HepG2 (cell line): ENCODE measurements around the gene RTN4. TPM values are rescaled to one million over a fixed set of nuclear protein-coding genes. Genes with fewer than 3 reads are reported as not detected.

ENCODE experiments used
- GABPB1 ChIP-seq: IDR thresholded peaks from 2 replicates; pipeline ENCODE4 v1.6.1; 2016; ENCODE audit warnings: mild to moderate bottlenecking, missing genetic modification reagents, moderate library complexity, missing compliant biosample characterization
- GTF3A ChIP-seq: sonication (generic); formaldehyde crosslinking; conservative IDR thresholded peaks from 2 replicates; pipeline ENCODE4 v1.4.0; 2020; ENCODE audit warnings: mild to moderate bottlenecking, missing genetic modification reagents
- HNRNPH1 ChIP-seq: fragments of 200-400 bp; formaldehyde crosslinking; optimal IDR thresholded peaks from 2 replicates; pipeline ENCODE3; 2017; ENCODE audit warnings: mild to moderate bottlenecking, low read depth, low read length
- NCOA5 ChIP-seq: sonication (generic); formaldehyde crosslinking; IDR thresholded peaks from 2 replicates; pipeline ENCODE4 v1.4.0; 2020; ENCODE audit warnings: missing genetic modification reagents
- POLR2AphosphoS2 ChIP-seq: IDR thresholded peaks from 2 replicates; pipeline ENCODE4 v1.6.1; 2011; ENCODE audit warnings: low read depth, low read length, improper control_type of control experiment
- RFXAP ChIP-seq: sonication (generic); formaldehyde crosslinking; IDR thresholded peaks from 2 replicates; pipeline ENCODE4 v1.4.0; 2020; ENCODE audit warnings: missing genetic modification reagents, borderline replicate concordance
- SCMH1 ChIP-seq: sonication (generic); formaldehyde crosslinking; IDR thresholded peaks from 2 replicates; pipeline ENCODE4 v1.9.0; 2021; ENCODE audit warnings: missing genetic modification reagents, mild to moderate bottlenecking, borderline replicate concordance
- TBP ChIP-seq: sonication (generic); formaldehyde crosslinking; IDR thresholded peaks from 2 replicates; pipeline ENCODE4 v1.5.0; 2020; ENCODE audit warnings: missing genetic modification reagents
- TBX2 ChIP-seq: sonication (generic); formaldehyde crosslinking; IDR thresholded peaks from 2 replicates; pipeline ENCODE4 v1.5.0; 2020; ENCODE audit warnings: missing genetic modification reagents, mild to moderate bottlenecking, borderline replicate concordance
- ZNF101 ChIP-seq: sonication (generic); formaldehyde crosslinking; IDR thresholded peaks from 2 replicates; pipeline ENCODE4 v1.4.0; 2020; ENCODE audit warnings: mild to moderate bottlenecking, low read depth, missing genetic modification reagents, borderline replicate concordance
- ZNF296 ChIP-seq: sonication (generic); formaldehyde crosslinking; conservative IDR thresholded peaks from 2 replicates; pipeline ENCODE4 v1.5.0; 2020; ENCODE audit warnings: mild to moderate bottlenecking, missing genetic modification reagents
- ZNF724P ChIP-seq: sonication (generic); formaldehyde crosslinking; IDR thresholded peaks from 2 replicates; pipeline ENCODE4 v1.8.0; 2022; ENCODE audit warnings: missing genetic modification reagents, borderline replicate concordance
- polyA plus RNA-seq, 8 experiments: library from polyadenylated mRNA; depleted of rRNA in 3 of 8; stranded (reverse) in 7 of 8; unstranded in 1 of 8; fragments of >200 nt; fragmentation: Illumina TruSeq in 4 of 8; extraction: Trizol in 4 of 8; gene quantifications; 2 replicates each; pipeline versions ENCODE4 v1.2.1 to v1.2.3, GENCODE V29; 2011 to 2016; ENCODE audit warnings: low read depth in 4 of 8, missing spikeins in 1 of 8, mixed read lengths in 1 of 8; ENCODE audit not compliant: insufficient read depth in 1 of 8
- total RNA-seq, 5 experiments: library from RNA; depleted of rRNA; stranded (reverse); fragments of >200 nt; fragmentation: Illumina TruSeq; extraction: Trizol; gene quantifications; 2 replicates each; pipeline ENCODE4 v1.2.3, GENCODE V29; 2016; ENCODE audit warnings: low read depth in 1 of 5
- TF ChIP-seq, protein P1 (sequence below): sonication (generic); formaldehyde crosslinking; IDR thresholded peaks from 2 replicates; pipeline ENCODE4 v1.8.1; 2023; ENCODE audit warnings: mild to moderate bottlenecking, moderate library complexity, missing genetic modification reagents
- TF ChIP-seq, protein P2 (sequence below): sonication (generic); formaldehyde crosslinking; IDR thresholded peaks from 2 replicates; pipeline ENCODE4 v1.8.1; 2022; ENCODE audit warnings: low read depth, mild to moderate bottlenecking, missing genetic modification reagents
- TF ChIP-seq, protein P3 (sequence below): sonication (generic); formaldehyde crosslinking; IDR thresholded peaks from 2 replicates; pipeline ENCODE4 v1.4.0; 2020; ENCODE audit warnings: missing genetic modification reagents, borderline replicate concordance
- TF ChIP-seq, protein P4 (sequence below): sonication (generic); formaldehyde crosslinking; IDR thresholded peaks from 2 replicates; pipeline ENCODE4 v1.9.0; 2021; ENCODE audit warnings: missing genetic modification reagents, mild to moderate bottlenecking, borderline replicate concordance
- TF ChIP-seq, protein P5 (sequence below), 2 experiments: sonication (generic) in 1 of 2; formaldehyde crosslinking in 1 of 2; IDR thresholded peaks; 2 replicates each; pipeline versions ENCODE4 v1.4.0 to v1.6.1; 2016 to 2020; ENCODE audit warnings: borderline replicate concordance in 1 of 2, low read depth in 1 of 2, mild to moderate bottlenecking in 1 of 2, missing genetic modification reagents in 1 of 2

The RTN4 gene
- total and polyA plus RNA-seq, 2 of the 13 experiments (the other 11 are each of a cell fraction or from before 2014, with no cell fraction given): 98.4 to 133 TPM

DNA sequence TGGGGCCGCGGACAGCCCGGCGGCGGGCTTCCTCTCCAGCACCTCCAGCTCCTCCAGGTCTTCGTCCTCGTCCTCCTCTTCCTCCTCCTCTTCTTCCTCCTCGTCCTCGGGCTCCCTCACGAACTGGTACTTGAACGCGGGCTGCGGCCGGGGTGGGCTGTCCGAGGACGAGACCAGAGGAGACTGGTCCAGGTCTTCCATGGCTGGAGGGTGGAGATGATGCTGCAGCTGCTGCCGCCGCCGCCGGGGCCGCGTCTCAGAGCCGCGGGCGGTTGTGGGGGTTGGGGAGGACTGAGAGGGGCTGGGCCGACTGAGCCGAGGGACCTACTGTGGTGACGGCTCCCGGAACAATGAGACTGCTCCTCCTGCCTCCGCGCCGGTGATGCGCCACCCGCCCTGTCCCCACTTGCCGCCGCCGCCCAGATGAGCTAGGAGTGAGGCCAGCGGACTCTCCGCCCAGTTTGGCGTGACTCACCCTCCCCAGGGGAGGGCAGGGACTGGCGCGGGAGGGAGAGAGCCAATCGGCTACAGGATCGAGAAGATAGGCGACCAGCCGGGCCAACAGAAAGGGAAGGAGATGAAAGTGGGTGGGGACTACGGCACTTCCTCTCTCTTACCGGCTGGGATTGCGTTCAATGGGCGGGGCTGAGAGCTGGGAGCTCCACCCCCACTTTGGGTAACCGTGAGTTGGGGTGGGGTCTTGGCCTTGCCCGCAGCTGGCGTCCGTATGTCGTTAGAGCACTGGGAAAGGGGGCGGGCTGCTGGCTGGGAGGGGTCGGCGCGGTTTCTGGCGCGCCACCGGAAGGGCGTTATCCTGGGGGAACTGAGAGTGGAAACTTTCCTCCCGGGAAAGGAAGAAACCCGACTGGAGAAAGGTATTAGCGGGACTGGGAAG is at the start of gene RTN4 (continued):
- TF ChIP-seq, protein P1, sequence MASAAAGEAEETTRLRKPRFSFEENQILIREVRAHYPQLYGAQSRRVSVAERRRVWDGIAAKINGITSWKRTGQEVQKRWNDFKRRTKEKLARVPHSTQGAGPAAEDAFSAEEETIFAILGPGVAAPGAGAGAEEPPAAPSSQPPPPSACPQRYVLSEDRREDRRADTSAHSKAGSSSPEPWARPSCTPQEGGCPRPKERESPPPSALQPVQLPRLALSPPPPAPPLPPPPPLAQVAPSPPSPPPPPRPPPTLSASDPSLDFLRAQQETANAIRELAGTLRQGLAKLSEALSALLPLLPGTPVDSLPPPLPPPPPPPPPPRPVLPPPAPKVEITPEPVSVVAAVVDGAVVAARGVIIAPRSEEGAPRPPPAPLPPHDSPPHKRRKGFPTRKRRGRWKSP: peak; percentile 81
- TF ChIP-seq, protein P2, sequence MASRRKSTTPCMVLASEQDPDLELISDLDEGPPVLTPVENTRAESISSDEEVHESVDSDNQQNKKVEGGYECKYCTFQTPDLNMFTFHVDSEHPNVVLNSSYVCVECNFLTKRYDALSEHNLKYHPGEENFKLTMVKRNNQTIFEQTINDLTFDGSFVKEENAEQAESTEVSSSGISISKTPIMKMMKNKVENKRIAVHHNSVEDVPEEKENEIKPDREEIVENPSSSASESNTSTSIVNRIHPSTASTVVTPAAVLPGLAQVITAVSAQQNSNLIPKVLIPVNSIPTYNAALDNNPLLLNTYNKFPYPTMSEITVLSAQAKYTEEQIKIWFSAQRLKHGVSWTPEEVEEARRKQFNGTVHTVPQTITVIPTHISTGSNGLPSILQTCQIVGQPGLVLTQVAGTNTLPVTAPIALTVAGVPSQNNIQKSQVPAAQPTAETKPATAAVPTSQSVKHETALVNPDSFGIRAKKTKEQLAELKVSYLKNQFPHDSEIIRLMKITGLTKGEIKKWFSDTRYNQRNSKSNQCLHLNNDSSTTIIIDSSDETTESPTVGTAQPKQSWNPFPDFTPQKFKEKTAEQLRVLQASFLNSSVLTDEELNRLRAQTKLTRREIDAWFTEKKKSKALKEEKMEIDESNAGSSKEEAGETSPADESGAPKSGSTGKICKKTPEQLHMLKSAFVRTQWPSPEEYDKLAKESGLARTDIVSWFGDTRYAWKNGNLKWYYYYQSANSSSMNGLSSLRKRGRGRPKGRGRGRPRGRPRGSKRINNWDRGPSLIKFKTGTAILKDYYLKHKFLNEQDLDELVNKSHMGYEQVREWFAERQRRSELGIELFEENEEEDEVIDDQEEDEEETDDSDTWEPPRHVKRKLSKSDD (CRISPR knock-in tag): peak; percentile 20; the same call in 1 of the 2 replicates
- no peak for TF ChIP-seq POLR2AphosphoS2
- TF ChIP-seq SCMH1 (CRISPR knock-in tag): no peak
- no peak for TF ChIP-seq TBP (CRISPR knock-in tag)
- no peak for TF ChIP-seq ZNF296
- peak; percentile 86 for TF ChIP-seq TBX2
- TF ChIP-seq, protein P3, sequence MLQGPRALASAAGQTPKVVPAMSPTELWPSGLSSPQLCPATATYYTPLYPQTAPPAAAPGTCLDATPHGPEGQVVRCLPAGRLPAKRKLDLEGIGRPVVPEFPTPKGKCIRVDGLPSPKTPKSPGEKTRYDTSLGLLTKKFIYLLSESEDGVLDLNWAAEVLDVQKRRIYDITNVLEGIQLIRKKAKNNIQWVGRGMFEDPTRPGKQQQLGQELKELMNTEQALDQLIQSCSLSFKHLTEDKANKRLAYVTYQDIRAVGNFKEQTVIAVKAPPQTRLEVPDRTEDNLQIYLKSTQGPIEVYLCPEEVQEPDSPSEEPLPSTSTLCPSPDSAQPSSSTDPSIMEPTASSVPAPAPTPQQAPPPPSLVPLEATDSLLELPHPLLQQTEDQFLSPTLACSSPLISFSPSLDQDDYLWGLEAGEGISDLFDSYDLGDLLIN: no peak
- TF ChIP-seq, protein P4, sequence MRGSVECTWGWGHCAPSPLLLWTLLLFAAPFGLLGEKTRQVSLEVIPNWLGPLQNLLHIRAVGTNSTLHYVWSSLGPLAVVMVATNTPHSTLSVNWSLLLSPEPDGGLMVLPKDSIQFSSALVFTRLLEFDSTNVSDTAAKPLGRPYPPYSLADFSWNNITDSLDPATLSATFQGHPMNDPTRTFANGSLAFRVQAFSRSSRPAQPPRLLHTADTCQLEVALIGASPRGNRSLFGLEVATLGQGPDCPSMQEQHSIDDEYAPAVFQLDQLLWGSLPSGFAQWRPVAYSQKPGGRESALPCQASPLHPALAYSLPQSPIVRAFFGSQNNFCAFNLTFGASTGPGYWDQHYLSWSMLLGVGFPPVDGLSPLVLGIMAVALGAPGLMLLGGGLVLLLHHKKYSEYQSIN (CRISPR knock-in tag): no peak
- TF ChIP-seq GABPB1 (CRISPR knock-in tag): peak; percentile 90
- TF ChIP-seq RFXAP (CRISPR knock-in tag): peak; percentile 87; the same call in 1 of the 2 replicates
- TF ChIP-seq, protein P5, sequence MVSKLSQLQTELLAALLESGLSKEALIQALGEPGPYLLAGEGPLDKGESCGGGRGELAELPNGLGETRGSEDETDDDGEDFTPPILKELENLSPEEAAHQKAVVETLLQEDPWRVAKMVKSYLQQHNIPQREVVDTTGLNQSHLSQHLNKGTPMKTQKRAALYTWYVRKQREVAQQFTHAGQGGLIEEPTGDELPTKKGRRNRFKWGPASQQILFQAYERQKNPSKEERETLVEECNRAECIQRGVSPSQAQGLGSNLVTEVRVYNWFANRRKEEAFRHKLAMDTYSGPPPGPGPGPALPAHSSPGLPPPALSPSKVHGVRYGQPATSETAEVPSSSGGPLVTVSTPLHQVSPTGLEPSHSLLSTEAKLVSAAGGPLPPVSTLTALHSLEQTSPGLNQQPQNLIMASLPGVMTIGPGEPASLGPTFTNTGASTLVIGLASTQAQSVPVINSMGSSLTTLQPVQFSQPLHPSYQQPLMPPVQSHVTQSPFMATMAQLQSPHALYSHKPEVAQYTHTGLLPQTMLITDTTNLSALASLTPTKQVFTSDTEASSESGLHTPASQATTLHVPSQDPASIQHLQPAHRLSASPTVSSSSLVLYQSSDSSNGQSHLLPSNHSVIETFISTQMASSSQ (IDR thresholded peaks at IDR 0.05; ENCODE audit: low read depth): peak; percentile 10; the same call in 1 of the 2 replicates
- TF ChIP-seq, protein P5 (CRISPR knock-in tag; IDR thresholded peaks at IDR 0.05; ENCODE audit: borderline replicate concordance): peak; percentile 85; the same call in 1 of the 2 replicates
- TF ChIP-seq HNRNPH1: no peak
- TF ChIP-seq ZNF724P: no peak
- no peak for TF ChIP-seq ZNF101
- TF ChIP-seq NCOA5 (CRISPR knock-in tag): no peak
- no peak for TF ChIP-seq GTF3A (CRISPR knock-in tag)
